Ovary (tissue), 3 donors: ENCODE measurements around the gene TTC1.

ENCODE experiments used
- CTCF ChIP-seq, 3 donors: fragments of 450-650 bp in 2 of 3; fragments of 200-600 bp in 1 of 3; IDR thresholded peaks; one replicate each; pipeline versions ENCODE4 v1.5.1 to v1.8.0; 2016 to 2022; ENCODE audit warnings: antibody characterized with exemption in 3 of 3, mild to moderate bottlenecking in 1 of 3
- POLR2A ChIP-seq: fragments of 450-650 bp; IDR thresholded peaks from one replicate; pipeline ENCODE4 v1.6.1; 2017; ENCODE audit warnings: antibody characterized with exemption, mild to moderate bottlenecking, moderate library complexity
- donor health status: DM: no; HTN: no; CAD: no.

GRCh38 chr5:160044391-160044804, 35.5 kb downstream of the TTC1 start:
- no peak for TF ChIP-seq POLR2A
- no peak for TF ChIP-seq CTCF (IDR thresholded peaks at IDR 0.05)
